Dedifferentiated amniotic fluid mesenchymal stem cell (primary cell): Measurements from ENCODE around the gene CSTPP1.
"Not testable (repeated sequence)": the region's sequence is repeated elsewhere in the genome, so short reads cannot be mapped to it uniquely, and the experiment has no call there.

Experiments used
- DNase-seq: peaks from one replicate; pipeline ENCODE4 v3.0.0-alpha.2; 2016; ENCODE audit errors: extremely low spot score

CSTPP1 gene

DNA sequence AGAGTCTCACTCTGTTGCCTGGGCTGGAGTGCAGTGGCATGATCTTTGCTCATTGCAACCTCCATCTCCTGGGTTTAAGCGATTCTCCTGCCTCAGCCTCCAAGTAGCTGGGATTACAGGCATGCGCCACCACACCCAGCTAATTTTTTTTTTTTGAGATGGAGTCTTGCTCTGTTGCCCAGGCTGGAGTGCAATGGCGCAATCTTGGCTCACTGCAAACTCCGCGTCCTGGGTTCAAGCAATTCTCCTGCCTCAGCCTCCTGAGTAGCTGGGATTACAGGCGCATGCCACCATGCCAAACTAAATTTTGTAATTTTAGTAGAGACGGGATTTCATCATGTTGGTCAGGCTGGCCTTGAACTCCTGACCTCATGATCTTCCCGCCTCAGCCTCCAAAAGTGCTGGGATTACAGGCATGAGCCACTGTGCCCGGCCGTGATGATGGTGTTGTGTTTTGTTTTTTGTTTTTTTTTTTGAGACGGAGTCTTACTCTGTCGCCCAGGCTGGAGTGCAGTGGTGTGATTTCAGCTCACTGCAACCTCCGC lies 271.5 kb downstream of the CSTPP1 start:
- not testable (repeated sequence) for DNase-seq

DNA sequence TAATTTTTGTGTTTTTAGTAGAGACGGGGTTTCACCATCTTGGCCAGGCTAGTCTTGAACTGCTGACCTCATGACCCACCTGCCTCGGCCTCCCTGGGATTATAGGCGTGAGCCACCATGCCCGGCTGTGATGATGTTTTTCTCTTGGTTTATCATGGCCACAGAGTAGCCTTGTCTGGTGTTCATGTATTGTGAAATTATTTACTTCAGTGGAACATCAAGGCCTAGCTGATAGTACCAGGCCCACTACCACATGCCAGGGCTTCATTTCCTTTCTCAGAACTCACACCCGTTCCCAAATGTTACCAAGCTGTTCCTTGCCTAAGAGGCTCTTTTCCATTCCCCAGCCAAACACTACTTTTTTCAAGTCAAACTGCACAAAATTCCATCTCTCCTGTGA lies 272.1 kb downstream of the CSTPP1 start:
- DNase-seq = no peak
